Neuronal stem cell (in vitro differentiated cells): ENCODE results near the gene SEPTIN7.

ENCODE experiments used
- DNase-seq: peaks from one replicate; pipeline ENCODE4 v3.0.0-alpha.2; 2013; ENCODE audit warnings: low spot score
- H2AFZ ChIP-seq: one replicate; pipeline ENCODE4 v1.6.1; 2013; ENCODE audit warnings: mild to moderate bottlenecking, low read length, inconsistent platforms
- H2AK5ac ChIP-seq: 2 replicates; pipeline ENCODE4 v1.6.1; 2013; ENCODE audit warnings: low read depth, mild to moderate bottlenecking, inconsistent platforms, low read length, moderate library complexity, mixed read lengths
- H2BK120ac ChIP-seq: 2 replicates; pipeline ENCODE4 v1.6.1; 2013; ENCODE audit warnings: low read depth, mild to moderate bottlenecking, inconsistent platforms, low read length, moderate library complexity, mixed read lengths
- H2BK12ac ChIP-seq: one replicate; pipeline ENCODE4 v1.6.1; 2013; ENCODE audit warnings: low read length, inconsistent platforms
- H2BK15ac ChIP-seq: 2 replicates; pipeline ENCODE4 v1.6.1; 2013; ENCODE audit warnings: mild to moderate bottlenecking, low read length, inconsistent platforms, mixed read lengths
- H2BK5ac ChIP-seq: one replicate; pipeline ENCODE4 v1.6.1; 2013; ENCODE audit warnings: inconsistent platforms, mild to moderate bottlenecking, low read length, moderate library complexity
- H3K14ac ChIP-seq: one replicate; pipeline ENCODE4 v1.6.1; 2013; ENCODE audit warnings: low read length, inconsistent platforms
- H3K18ac ChIP-seq: 2 replicates; pipeline ENCODE4 v1.6.1; 2013; ENCODE audit warnings: low read length, inconsistent platforms
- H3K23ac ChIP-seq: 2 replicates; pipeline ENCODE4 v1.6.1; 2013; ENCODE audit warnings: low read depth, mild to moderate bottlenecking, mixed read lengths, low read length, inconsistent platforms; ENCODE audit not compliant: poor library complexity
- H3K27ac ChIP-seq: replicated peaks from 3 replicates; pipeline ENCODE4 v1.5.1; 2013; ENCODE audit warnings: low read length, inconsistent platforms
- H3K27me3 ChIP-seq, 3 experiments: 2 replicates each; pipeline ENCODE4 v1.6.1; 2013; ENCODE audit warnings: low read length in 3 of 3, mild to moderate bottlenecking in 2 of 3, inconsistent platforms in 1 of 3, low read depth in 1 of 3, mixed read lengths in 1 of 3, moderate library complexity in 1 of 3; ENCODE audit not compliant: control insufficient read depth in 3 of 3, insufficient read depth in 3 of 3
- H3K36me3 ChIP-seq, 2 donors: replicated peaks in 1 of 2; 2 replicates each; pipeline ENCODE4 v1.6.1; 2013; ENCODE audit warnings: low read length in 2 of 2; ENCODE audit not compliant: control insufficient read depth in 2 of 2, insufficient read depth in 2 of 2
- H3K4ac ChIP-seq: 2 replicates; pipeline ENCODE4 v1.6.1; 2013; ENCODE audit warnings: inconsistent platforms, mild to moderate bottlenecking, low read length, moderate library complexity
- H3K4me1 ChIP-seq, 2 donors: 1 replicate in 1 of 2; 2 replicates in 1 of 2; pipeline ENCODE4 v1.6.1; 2013; ENCODE audit warnings: low read length in 2 of 2, low read depth in 1 of 2; ENCODE audit not compliant: control insufficient read depth in 2 of 2, insufficient read depth in 1 of 2
- H3K4me2 ChIP-seq: one replicate; pipeline ENCODE4 v1.6.1; 2013; ENCODE audit warnings: mild to moderate bottlenecking, low read length, inconsistent platforms; ENCODE audit not compliant: insufficient read depth, poor library complexity, severe bottlenecking
- H3K4me3 ChIP-seq, 2 donors: 2 replicates each; pipeline ENCODE4 v1.5.1; 2013; ENCODE audit warnings: low read length in 2 of 2, mild to moderate bottlenecking in 2 of 2, inconsistent platforms in 1 of 2, moderate library complexity in 1 of 2
- H3K79me1 ChIP-seq: one replicate; pipeline ENCODE4 v1.6.1; 2013; ENCODE audit warnings: low read depth, mild to moderate bottlenecking, inconsistent platforms, low read length, moderate library complexity
- H3K9ac ChIP-seq: one replicate; pipeline ENCODE4 v1.6.1; 2013; ENCODE audit warnings: mild to moderate bottlenecking, low read depth, low read length, inconsistent platforms; ENCODE audit not compliant: poor library complexity
- H3K9me3 ChIP-seq, 2 donors: replicated peaks in 1 of 2; 2 replicates each; pipeline versions ENCODE3 to v1.6.1; 2013; ENCODE audit warnings: low read length in 2 of 2, mild to moderate bottlenecking in 2 of 2, inconsistent platforms in 1 of 2, low read depth in 1 of 2, mixed read lengths in 1 of 2, moderate library complexity in 1 of 2; ENCODE audit not compliant: control insufficient read depth in 2 of 2, insufficient read depth in 1 of 2
- H4K8ac ChIP-seq: one replicate; pipeline ENCODE4 v1.6.1; 2013; ENCODE audit warnings: low read depth, mild to moderate bottlenecking, inconsistent platforms, low read length, moderate library complexity
- H4K91ac ChIP-seq: one replicate; pipeline ENCODE4 v1.6.1; 2013; ENCODE audit warnings: low read length, low read depth, mild to moderate bottlenecking, inconsistent platforms; ENCODE audit not compliant: poor library complexity
- WGBS, 2 donors: extraction: QIAGEN DNeasy Blood & Tissue Kit; methylation state at CpG; one replicate each; pipeline ENCODE4 v1.1.7; 2013; ENCODE audit warnings: missing lambda C conversion rate in 2 of 2, mixed read lengths in 1 of 2; ENCODE audit not compliant: insufficient read length in 2 of 2, insufficient replicate concordance in 1 of 2; ENCODE audit errors: extremely low coverage in 2 of 2; 5-methylcytosine and 5-hydroxymethylcytosine counted together

The SEPTIN7 gene

GRCh38 chr7:35817181-35817580 is 16.3 kb downstream of the SEPTIN7 start:
- WGBS, 2 donors: no CpG with 5 or more reads among the region's 2 CpGs

GRCh38 chr7:35817930-35818329 is 17.1 kb downstream of the SEPTIN7 start:
- no peak overlapping the region for H4K91ac ChIP-seq
- DNase-seq: no peak
- H2BK15ac ChIP-seq: no peak overlapping the region
- H2BK12ac ChIP-seq: no peak overlapping the region
- no peak overlapping the region for H3K4me2 ChIP-seq
- 100% methylated on average over 1 of the region's 2 CpGs; no CpG with 5 or more reads in 1 of the 2 donors for WGBS, 2 donors
- H2AFZ ChIP-seq: no peak overlapping the region
- no peak overlapping the region for H2BK5ac ChIP-seq
- no peak overlapping the region for H4K8ac ChIP-seq
- no peak overlapping the region for H3K27ac ChIP-seq
- H3K4me1 ChIP-seq: no peaks in the 10 kb centered on the region
- H3K4me3 ChIP-seq: no peak overlapping the region
- H3K27me3 ChIP-seq: no peaks in the 10 kb centered on the region
- no peak overlapping the region for H3K9ac ChIP-seq
- no peak overlapping the region for H3K23ac ChIP-seq
- no peak overlapping the region for H3K14ac ChIP-seq
- H3K4ac ChIP-seq: no peak overlapping the region
- no peak overlapping the region for H3K18ac ChIP-seq
- no peak overlapping the region for H2AK5ac ChIP-seq
- peaks cover 4% of the 10 kb centered on the region for H3K79me1 ChIP-seq
- H3K36me3 ChIP-seq: no peaks in the 10 kb centered on the region
- H2BK120ac ChIP-seq: no peak overlapping the region
- peaks cover 2 to 72% of the 10 kb centered on the region in 2 donors for H3K9me3 ChIP-seq

More at GRCh38 chr7:35817181-35817580, 16.3 kb downstream of the SEPTIN7 start:
- H2AFZ ChIP-seq: no peak overlapping the region
- peaks cover 1% of the 10 kb centered on the region for H3K79me1 ChIP-seq
- no peak for DNase-seq
- no peak overlapping the region for H3K4ac ChIP-seq
- H3K9ac ChIP-seq: no peak overlapping the region
- H2BK15ac ChIP-seq: no peak overlapping the region
- H3K4me1 ChIP-seq: no peaks in the 10 kb centered on the region
- no peak overlapping the region for H4K8ac ChIP-seq
- H3K4me3 ChIP-seq: no peak overlapping the region
- no peak overlapping the region for H2BK120ac ChIP-seq
- H3K18ac ChIP-seq: no peak overlapping the region
- H2BK5ac ChIP-seq: no peak overlapping the region
- H3K36me3 ChIP-seq: no peaks in the 10 kb centered on the region
- H4K91ac ChIP-seq: no peak overlapping the region
- H3K9me3 ChIP-seq: peaks cover 2 to 65% of the 10 kb centered on the region in 2 donors
- H3K27me3 ChIP-seq: no peaks in the 10 kb centered on the region
- H2AK5ac ChIP-seq: no peak overlapping the region
- no peak overlapping the region for H3K23ac ChIP-seq
- no peak overlapping the region for H3K4me2 ChIP-seq
- H3K27ac ChIP-seq: no peak overlapping the region
- no peak overlapping the region for H2BK12ac ChIP-seq
- H3K14ac ChIP-seq: no peak overlapping the region

GRCh38 chr7:35818513-35818912 is 17.7 kb downstream of the SEPTIN7 start:
- H4K91ac ChIP-seq: no peak overlapping the region
- H3K27ac ChIP-seq: no peak overlapping the region
- H3K79me1 ChIP-seq: peaks cover 4% of the 10 kb centered on the region
- no peak overlapping the region for H3K4me2 ChIP-seq
- no peak for DNase-seq
- H3K4me3 ChIP-seq: no peak overlapping the region
- H3K18ac ChIP-seq: no peak overlapping the region
- H2BK12ac ChIP-seq: no peak overlapping the region
- no peak overlapping the region for H2BK5ac ChIP-seq
- H3K14ac ChIP-seq: no peak overlapping the region
- H3K27me3 ChIP-seq: no peaks in the 10 kb centered on the region
- H3K9me3 ChIP-seq: peaks cover 2 to 73% of the 10 kb centered on the region in 2 donors
- H2AK5ac ChIP-seq: no peak overlapping the region
- no peak overlapping the region for H3K9ac ChIP-seq
- no peak overlapping the region for H3K23ac ChIP-seq
- no peak overlapping the region for H2BK120ac ChIP-seq
- H3K36me3 ChIP-seq: peaks cover 0 to 3% of the 10 kb centered on the region in 2 donors
- no peak overlapping the region for H2AFZ ChIP-seq
- no peak overlapping the region for H2BK15ac ChIP-seq
- H3K4ac ChIP-seq: no peak overlapping the region
- H3K4me1 ChIP-seq: no peaks in the 10 kb centered on the region
- H4K8ac ChIP-seq: no peak overlapping the region

DNA sequence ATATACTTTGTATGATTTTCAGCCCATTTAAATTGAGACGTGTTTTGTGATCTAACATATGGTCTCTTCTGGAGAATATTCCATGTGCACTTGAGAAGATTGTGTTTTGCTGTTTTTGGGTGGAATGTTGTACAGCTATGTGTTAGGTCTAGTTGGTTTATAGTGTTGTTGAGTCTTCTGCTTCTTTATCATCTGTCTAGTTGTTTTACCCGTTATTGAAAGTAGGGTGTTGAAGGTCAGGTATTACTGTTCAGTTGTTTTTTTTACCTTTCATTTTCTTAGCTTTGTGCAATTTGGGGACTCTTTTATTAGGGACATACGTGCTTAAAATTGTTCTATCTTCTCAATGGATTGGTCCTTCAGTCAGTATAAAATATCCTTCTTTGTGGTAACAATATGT is 18.5 kb downstream of the SEPTIN7 start:
- H3K4me1 ChIP-seq: no peaks in the 10 kb centered on the region
- no peak overlapping the region for H4K8ac ChIP-seq
- H3K36me3 ChIP-seq: peaks cover 0 to 4% of the 10 kb centered on the region in 2 donors
- H3K4ac ChIP-seq: no peak overlapping the region
- no peak overlapping the region for H4K91ac ChIP-seq
- DNase-seq: no peak
- no peak overlapping the region for H2BK12ac ChIP-seq
- no peak overlapping the region for H2AFZ ChIP-seq
- H2AK5ac ChIP-seq: no peak overlapping the region
- no peak overlapping the region for H2BK15ac ChIP-seq
- peaks cover 4% of the 10 kb centered on the region for H3K79me1 ChIP-seq
- no peak overlapping the region for H3K4me2 ChIP-seq
- H3K4me3 ChIP-seq: no peak overlapping the region
- H3K23ac ChIP-seq: no peak overlapping the region
- no CpG with 5 or more reads among the region's 3 CpGs for WGBS, 2 donors
- H2BK120ac ChIP-seq: no peak overlapping the region
- H3K27me3 ChIP-seq: no peaks in the 10 kb centered on the region
- H3K14ac ChIP-seq: no peak overlapping the region
- no peak overlapping the region for H3K27ac ChIP-seq
- peaks cover 2 to 73% of the 10 kb centered on the region in 2 donors for H3K9me3 ChIP-seq
- H3K18ac ChIP-seq: no peak overlapping the region
- no peak overlapping the region for H3K9ac ChIP-seq
- no peak overlapping the region for H2BK5ac ChIP-seq
